ENCODE measurements around the gene PPP5C. TPM values are rescaled to one million over a fixed set of nuclear protein-coding genes. Genes with fewer than 3 reads are reported as not detected.
"Not testable (repeated sequence)": the region's sequence is repeated elsewhere in the genome, so short reads cannot be mapped to it uniquely, and the experiment has no call there.

PPP5C gene
- total RNA-seq, 1 experiment from 2014 or later = 124 TPM

DNA sequence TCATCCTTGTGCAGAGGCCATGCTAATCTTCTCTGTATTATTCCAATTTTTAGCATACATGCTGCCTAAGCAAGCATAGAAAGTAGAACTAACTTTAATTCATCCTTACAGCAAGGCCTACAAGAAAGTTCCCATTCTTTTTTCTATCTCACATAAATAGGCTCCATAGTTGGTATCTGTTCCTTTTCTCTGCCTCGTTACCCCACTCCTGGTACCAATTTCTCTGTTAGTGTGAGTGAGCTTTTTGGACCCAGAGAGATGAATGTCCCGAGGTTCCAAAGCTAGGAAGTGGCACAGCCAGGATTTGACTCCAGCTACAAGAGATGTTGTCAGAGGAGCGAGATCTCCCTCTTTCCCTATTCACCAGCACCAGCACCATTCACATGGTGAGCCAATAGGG lies 40.4 kb upstream of the PPP5C start:
- Mint-ChIP-seq H3K4me3 (ENCODE audit: low read depth, unreplicated experiment) (no peak overlapping the region), H3K36me3 (ENCODE audit: insufficient read depth, unreplicated experiment) (peaks cover 5% of the 10 kb centered on the region), H3K27ac (ENCODE audit: unreplicated experiment) (no peak overlapping the region), H3K27me3 (ENCODE audit: unreplicated experiment) (peaks cover 61% of the 10 kb centered on the region), H3K9me3 (ENCODE audit: low read depth, unreplicated experiment) (peaks cover 9% of the 10 kb centered on the region), H3K4me1 (ENCODE audit: low read depth, unreplicated experiment) (peaks cover 8% of the 10 kb centered on the region)
- no peak for DNase-seq
- intact Hi-C loops (cut with micrococcal nuclease; ENCODE audit: unreplicated experiment) = no loop called here
- TF ChIP-seq, protein P1, sequence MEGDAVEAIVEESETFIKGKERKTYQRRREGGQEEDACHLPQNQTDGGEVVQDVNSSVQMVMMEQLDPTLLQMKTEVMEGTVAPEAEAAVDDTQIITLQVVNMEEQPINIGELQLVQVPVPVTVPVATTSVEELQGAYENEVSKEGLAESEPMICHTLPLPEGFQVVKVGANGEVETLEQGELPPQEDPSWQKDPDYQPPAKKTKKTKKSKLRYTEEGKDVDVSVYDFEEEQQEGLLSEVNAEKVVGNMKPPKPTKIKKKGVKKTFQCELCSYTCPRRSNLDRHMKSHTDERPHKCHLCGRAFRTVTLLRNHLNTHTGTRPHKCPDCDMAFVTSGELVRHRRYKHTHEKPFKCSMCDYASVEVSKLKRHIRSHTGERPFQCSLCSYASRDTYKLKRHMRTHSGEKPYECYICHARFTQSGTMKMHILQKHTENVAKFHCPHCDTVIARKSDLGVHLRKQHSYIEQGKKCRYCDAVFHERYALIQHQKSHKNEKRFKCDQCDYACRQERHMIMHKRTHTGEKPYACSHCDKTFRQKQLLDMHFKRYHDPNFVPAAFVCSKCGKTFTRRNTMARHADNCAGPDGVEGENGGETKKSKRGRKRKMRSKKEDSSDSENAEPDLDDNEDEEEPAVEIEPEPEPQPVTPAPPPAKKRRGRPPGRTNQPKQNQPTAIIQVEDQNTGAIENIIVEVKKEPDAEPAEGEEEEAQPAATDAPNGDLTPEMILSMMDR (IDR thresholded peaks at IDR 0.05; ENCODE audit: unreplicated experiment) = no peak
- CTCF ChIA-PET = interaction anchor here (0.6 kb wide), 1 partner anchor 1527 kb away, joined by 3 read pairs; no protein-coding TSS in a partner anchor
- BruUV-seq (replicated peaks) = no TSS peak

DNA sequence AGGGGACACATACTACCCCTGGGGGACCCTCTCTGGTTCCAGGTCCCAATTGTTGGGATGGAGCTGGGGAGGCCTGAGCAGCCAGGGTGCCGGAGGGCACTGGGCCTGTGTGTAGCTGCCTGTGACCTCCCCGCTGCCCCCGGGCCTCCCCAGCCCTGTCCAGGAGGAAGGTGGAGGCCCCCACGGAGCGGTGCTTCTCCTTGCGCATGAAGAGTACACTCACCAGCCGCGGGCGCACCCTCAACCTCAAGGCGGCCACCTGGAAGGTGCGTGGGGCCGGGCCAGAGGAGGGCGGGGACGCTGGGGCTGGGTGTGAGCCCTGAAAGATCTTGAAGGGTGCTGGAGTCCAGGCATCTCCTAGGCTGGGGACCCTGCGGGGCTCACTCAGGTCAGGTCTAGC lies 38.4 kb upstream of the PPP5C start:
- intact Hi-C loops (cut with micrococcal nuclease; ENCODE audit: unreplicated experiment) = no loop called here
- Mint-ChIP-seq H3K9me3 (ENCODE audit: low read depth, unreplicated experiment) (peaks cover 9% of the 10 kb centered on the region), H3K36me3 (ENCODE audit: insufficient read depth, unreplicated experiment) (peaks cover 5% of the 10 kb centered on the region), H3K4me3 (ENCODE audit: low read depth, unreplicated experiment) (no peak overlapping the region), H3K27ac (ENCODE audit: unreplicated experiment) (no peak overlapping the region), H3K4me1 (ENCODE audit: low read depth, unreplicated experiment) (peaks cover 6% of the 10 kb centered on the region), H3K27me3 (ENCODE audit: unreplicated experiment) (peaks cover 48% of the 10 kb centered on the region)
- no TSS peak for BruUV-seq (replicated peaks)
- no peak for DNase-seq
- CTCF ChIA-PET = interaction anchor here (0.5 to 1.5 kb wide), 3 partner anchors 9 to 87 kb away, joined by 3 to 6 read pairs (median 3); no protein-coding TSS in a partner anchor
- TF ChIP-seq, protein P1 (IDR thresholded peaks at IDR 0.05; ENCODE audit: unreplicated experiment) = no peak

DNA sequence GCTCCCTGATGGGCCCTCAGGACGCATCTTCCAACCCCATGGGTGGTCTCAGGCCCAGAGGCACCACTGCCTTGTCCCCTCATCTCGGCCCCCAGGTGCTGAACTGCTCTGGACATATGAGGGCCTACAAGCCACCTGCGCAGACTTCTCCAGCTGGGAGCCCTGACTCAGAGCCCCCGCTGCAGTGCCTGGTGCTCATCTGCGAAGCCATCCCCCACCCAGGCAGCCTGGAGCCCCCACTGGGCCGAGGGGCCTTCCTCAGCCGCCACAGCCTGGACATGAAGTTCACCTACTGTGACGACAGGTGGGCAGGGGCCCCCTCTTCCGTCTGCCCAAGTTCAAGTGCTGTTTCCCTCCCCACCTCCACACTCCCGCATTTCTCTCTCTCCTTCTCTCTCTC lies 37.8 kb upstream of the PPP5C start:
- Mint-ChIP-seq H3K4me1 (ENCODE audit: low read depth, unreplicated experiment) (peaks cover under 1% of the 10 kb centered on the region), H3K36me3 (ENCODE audit: insufficient read depth, unreplicated experiment) (no peaks in the 10 kb centered on the region), H3K9me3 (ENCODE audit: low read depth, unreplicated experiment) (peaks cover 9% of the 10 kb centered on the region), H3K27me3 (ENCODE audit: unreplicated experiment) (peaks cover 48% of the 10 kb centered on the region), H3K27ac (ENCODE audit: unreplicated experiment) (no peak overlapping the region), H3K4me3 (ENCODE audit: low read depth, unreplicated experiment) (no peak overlapping the region)
- CTCF ChIA-PET = interaction anchor here (0.6 to 1.5 kb wide), 3 partner anchors 8 to 1861 kb away, joined by 3 to 6 read pairs (median 3); no protein-coding TSS in a partner anchor
- BruUV-seq (replicated peaks) = no TSS peak
- DNase-seq = no peak
- TF ChIP-seq, protein P1 (IDR thresholded peaks at IDR 0.05; ENCODE audit: unreplicated experiment) = no peak
- intact Hi-C loops (cut with micrococcal nuclease; ENCODE audit: unreplicated experiment) = no loop called here

DNA sequence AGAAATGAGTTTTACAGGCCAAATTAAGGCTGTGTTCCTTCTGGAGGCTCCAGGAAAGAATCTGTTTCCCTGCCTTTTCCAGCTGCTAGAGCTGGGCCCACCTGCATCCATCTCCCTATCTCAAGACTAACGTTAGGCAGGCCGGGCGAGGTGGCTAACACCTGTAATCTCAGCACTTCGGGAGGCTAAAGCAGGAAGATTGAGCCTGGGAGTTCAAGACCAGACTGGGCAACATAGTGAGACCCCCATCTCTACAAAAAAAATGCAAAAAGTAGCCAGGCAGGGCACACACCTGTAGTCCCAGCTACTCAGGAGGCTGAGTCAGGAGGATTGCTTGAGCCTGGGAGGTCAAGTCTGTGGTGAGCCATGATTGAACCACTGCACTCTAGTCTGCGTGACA lies 35.4 kb upstream of the PPP5C start:
- no peaks in the 10 kb centered on the region for H3K4me1 Mint-ChIP-seq (ENCODE audit: low read depth, unreplicated experiment)
- no peak overlapping the region for H3K27ac Mint-ChIP-seq (ENCODE audit: unreplicated experiment)
- no peaks in the 10 kb centered on the region for H3K36me3 Mint-ChIP-seq (ENCODE audit: insufficient read depth, unreplicated experiment)
- TF ChIP-seq, protein P1 (IDR thresholded peaks at IDR 0.05; ENCODE audit: unreplicated experiment) = no peak
- CTCF ChIA-PET = no interaction called here
- H3K4me3 Mint-ChIP-seq (ENCODE audit: low read depth, unreplicated experiment) = no peak overlapping the region
- no TSS peak for BruUV-seq (replicated peaks)
- intact Hi-C loops (cut with micrococcal nuclease; ENCODE audit: unreplicated experiment) = no loop called here
- DNase-seq = no peak
- H3K27me3 Mint-ChIP-seq (ENCODE audit: unreplicated experiment) = peaks cover 28% of the 10 kb centered on the region
- H3K9me3 Mint-ChIP-seq (ENCODE audit: low read depth, unreplicated experiment) = peaks cover 4% of the 10 kb centered on the region

DNA sequence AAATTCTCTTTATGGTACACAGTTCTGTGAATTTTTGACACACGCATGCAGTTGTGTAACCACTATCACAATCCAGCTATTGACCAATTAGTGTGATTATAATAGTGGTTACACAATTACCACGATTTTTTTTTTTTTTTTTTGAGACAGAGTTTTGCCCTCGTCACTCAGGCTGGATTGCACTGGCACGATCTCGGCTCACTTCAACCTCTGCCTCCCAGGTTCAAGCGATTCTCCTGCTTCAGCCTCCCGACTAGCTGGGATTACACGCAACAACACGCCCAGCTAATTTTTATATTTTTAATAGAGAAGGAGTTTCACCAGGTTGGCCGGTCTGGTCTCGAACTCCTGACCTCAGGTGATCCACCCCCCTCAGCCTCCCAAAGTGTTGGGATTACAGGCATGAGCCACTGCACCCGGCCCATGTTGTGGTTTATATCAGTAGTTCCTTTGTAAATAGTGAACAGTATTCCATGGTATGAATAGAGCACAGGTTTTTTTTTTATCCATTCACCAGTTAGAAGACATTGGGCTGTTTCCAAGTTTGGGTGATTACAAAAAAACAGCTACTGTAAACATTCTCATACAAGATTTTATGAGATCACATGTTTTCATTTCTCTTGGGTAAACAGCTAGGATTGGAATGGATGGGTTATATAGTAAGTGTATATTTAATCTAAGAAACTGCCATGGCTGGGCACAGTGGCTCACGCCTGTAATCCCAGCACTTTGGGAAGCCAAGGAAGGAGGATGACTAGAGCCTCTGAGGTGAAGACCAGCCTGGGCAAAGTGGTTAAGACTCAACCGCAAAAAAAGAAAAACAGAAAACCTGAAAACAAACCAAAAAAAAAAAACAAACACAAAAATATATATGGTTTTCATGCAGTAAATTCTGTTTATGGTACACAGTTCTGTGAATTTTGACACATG lies 33.1 kb upstream of the PPP5C start:
- peaks cover 26% of the 10 kb centered on the region for H3K27me3 Mint-ChIP-seq (ENCODE audit: unreplicated experiment)
- DNase-seq; H3K27ac Mint-ChIP-seq (ENCODE audit: unreplicated experiment); H3K4me1 Mint-ChIP-seq (ENCODE audit: low read depth, unreplicated experiment); BruUV-seq (replicated peaks); H3K4me3 Mint-ChIP-seq (ENCODE audit: low read depth, unreplicated experiment); H3K9me3 Mint-ChIP-seq (ENCODE audit: low read depth, unreplicated experiment); intact Hi-C loops (cut with micrococcal nuclease; ENCODE audit: unreplicated experiment); H3K36me3 Mint-ChIP-seq (ENCODE audit: insufficient read depth, unreplicated experiment): not testable (repeated sequence)
- CTCF ChIA-PET = interaction anchor here (0.6 to 0.7 kb wide), 2 partner anchors 9 to 18 kb away, joined by 3 to 4 read pairs; no protein-coding TSS in a partner anchor

Measured in Calu3 (cell line).